ENCODE measurements around the gene UBXN1.
"Not testable (repeated sequence)": the region's sequence is repeated elsewhere in the genome, so short reads cannot be mapped to it uniquely, and the experiment has no call there.

UBXN1 gene

DNA sequence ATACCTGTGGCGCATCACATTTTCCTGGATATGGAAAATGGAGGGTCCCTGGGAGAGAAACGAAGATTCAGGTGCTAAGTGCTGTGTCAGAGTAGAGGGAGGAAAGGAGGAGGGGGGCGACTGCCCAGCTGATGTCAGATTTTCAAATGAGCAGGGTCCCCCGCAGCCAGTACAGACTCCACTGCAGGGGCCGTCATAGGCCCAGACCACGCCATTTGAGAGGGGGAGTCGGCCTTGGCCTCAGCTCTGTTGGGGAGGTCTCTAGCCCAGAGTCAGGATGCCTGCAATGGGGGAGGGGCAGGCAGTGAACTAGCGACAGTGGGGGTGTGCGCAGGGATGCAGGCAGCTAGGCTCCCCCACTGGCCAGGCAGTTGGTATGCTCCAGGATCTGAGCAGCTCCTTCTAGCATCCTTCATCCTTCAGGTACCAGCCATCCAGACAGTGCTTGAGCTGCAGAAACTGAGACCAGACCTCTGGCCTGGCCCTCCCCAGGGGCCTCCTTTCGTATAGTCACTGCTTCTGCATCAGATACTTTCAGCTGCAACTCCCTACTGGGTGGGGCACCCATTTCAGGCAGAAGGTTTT, 28.5 kb upstream of the UBXN1 start, which contains the start of the genes BSCL2 and GNG3:
BSCL2 (minus strand) TSS at position 148 of the 585 bp plus-strand sequence. CDS start 229 bp downstream, outside the sequence.
GNG3 (plus strand) TSS at position 400 of the 585 bp plus-strand sequence. CDS start 620 bp downstream, outside the sequence.
- no peak for FAIRE-seq

DNA sequence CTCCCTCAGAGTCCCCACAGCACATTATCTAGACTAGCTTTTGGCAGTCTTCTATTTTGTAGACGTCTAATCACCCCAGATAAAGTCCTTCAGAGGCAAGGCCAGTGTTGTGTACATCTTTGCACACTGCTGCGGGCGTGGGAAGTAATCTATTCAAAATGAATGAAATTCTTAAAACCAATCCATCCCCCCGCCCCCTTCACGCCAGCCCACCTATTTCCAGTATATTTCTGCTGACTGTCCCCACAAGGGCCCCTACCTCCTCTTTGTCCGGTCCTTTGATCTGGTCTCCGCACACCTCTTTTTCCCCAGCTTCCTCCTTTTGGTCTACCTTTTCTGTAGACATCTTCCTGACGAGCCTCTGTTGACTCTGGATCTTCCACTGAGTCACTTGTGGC, 28.0 kb upstream of the UBXN1 start:
- FAIRE-seq: no peak

DNA sequence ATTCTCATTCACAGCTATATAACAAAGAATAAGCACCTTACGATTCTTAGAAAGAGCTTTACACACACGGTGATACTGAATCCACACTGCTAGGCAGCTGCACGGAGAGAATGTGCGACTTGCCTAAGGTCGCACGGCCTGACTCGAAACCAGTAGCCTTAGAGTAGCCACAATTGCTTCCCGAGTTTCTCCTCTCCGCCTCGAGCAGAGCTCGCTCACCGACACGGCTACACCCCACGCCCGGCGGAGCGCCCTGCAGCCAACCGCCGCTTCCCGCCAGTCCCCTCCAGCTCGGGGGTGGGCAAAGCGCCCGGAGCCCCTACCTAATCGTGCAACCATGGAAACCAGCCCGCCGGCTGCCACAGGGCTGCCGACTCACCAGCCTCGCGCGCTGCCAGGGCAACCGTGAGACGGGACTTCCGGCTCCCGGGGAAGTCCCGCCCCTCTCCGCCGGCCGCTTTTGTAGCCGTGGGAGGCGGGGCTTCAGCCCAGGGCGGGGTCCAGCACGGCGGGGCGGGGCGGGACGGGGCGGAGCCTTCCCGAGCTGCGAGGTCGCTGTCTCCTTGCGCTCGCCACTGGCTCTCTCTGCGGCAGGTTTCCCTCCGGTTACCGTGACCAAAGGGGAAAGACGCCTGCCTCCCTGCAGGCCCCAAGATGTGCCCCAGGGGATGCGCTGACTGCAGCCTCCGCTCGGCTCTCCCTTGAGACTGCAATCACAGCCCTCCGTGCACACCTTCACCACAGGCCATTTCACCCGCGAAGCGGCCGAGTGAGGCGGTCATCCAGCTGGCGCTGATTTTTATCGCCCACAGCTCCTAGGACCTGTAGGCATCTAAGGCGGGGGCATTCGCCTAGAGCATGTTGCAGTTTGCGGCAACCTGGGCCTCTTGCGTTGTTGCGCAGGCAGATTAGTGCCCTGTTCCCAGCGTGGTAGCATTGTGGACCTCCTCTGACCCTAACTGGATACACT, 27.3 kb upstream of the UBXN1 start:
- no peak for FAIRE-seq

DNA sequence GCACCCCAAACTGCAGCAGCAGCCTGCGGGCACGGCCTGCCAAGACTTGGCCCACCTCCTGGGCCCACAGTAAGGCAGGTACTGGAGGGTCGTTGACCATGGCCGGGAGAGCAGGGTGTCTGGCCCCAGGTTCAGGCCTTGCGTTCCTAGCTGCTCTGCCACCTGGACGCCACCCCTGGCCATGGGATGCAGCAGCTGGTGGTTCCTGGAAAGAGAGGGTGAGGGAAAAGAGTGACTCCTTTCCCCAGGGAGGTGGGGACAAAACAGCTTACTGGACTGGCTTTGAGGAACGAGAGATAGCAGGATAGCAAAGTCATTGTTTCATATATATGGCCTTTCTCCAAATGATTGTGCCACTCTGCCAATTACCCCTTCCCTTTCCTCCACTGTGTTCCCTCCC, 26.5 kb upstream of the UBXN1 start:
- FAIRE-seq: no peak

DNA sequence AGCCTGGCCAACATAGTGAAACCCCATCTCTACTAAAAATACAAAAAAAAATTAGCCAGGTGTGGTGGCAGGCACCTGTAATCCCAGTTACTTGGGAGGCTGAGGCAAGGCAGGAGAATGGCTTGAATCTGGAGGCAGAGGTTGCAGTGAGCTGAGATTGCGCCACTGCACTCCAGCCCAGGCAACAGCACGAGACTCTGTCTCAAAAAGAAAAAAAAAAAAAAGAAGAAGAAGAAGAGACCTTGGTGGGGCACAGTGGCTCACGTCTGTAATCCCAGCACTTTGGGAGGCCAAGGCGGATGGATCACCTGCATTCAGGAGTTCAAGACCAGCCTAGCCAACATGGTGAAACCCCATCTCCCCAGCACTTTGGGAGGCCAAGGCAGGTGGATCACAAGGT, 25.0 kb upstream of the UBXN1 start:
- not testable (repeated sequence) for FAIRE-seq

DNA sequence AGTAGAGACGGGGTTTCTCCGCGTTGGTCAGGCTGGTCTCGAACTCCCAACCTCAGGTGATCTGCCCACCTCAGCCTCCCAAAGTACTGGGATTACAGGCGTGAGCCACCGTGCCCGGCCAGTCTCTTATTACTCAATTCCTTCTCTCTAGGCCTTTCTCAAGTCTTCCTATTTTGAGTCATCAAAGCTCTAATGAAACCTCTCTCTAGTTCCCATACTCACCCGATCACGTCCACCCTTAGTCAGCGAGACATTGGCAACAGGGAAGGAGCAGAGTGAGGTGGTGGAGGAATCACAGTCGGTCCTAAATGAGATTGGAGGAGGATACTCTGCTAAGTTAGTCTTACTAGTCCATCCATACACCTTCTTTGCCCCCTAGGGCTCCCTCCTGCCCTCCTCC, 23.4 kb upstream of the UBXN1 start:
- FAIRE-seq: no peak

DNA sequence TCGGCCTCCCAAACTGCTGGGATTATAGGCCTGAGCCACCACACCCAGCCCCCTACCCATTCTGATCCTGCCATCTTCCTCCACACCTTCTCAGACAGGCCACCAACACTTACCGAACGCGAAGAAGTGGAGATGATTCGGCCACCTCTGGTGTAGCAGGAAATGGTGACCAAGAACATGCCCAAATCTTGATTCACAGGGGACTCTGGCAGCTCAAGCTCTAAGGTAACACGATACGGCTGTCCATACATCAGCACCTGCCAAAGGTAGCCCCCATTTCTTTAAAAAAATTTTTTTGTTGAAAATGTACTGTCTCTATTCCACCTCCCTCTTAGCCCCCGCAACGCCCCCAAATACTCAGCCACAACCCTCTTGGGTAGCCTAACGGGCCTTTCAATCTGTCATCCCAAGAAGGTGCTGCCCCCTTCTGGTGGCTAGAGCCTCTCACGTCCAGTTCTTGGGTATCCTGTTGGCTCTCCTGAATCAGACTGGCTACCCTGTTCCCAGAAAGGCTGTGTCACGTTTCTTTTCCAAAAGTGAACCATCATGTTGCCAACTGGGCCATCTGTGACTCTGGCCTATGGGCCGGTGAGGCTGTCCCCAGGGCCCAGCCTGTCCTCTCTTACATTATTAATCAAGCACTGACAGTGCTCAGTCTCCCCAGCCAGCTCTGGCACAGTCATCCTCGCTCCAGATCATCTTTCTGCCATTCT, 15.7 kb upstream of the UBXN1 start:
- no peak for FAIRE-seq

DNA sequence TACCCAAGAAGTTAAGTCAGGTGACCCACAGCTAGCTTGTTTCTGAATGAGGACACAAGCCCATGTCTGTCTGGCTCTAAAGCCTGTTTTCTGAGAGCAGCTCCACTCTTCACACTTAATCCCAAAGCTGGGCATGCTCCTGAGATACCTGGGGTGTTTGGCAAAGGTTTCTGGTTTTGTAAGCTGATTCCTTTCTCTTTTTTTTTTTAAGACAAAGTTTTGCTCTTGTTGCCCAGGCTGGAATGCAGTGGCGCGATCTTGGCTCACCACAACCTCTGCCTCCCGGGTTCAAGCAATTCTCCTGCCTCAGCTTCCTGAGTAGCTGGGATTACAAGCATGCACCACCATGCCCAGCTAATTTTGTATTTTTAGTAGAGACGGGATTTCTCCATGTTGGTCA, 14.8 kb upstream of the UBXN1 start:
- FAIRE-seq: not testable (repeated sequence)

DNA sequence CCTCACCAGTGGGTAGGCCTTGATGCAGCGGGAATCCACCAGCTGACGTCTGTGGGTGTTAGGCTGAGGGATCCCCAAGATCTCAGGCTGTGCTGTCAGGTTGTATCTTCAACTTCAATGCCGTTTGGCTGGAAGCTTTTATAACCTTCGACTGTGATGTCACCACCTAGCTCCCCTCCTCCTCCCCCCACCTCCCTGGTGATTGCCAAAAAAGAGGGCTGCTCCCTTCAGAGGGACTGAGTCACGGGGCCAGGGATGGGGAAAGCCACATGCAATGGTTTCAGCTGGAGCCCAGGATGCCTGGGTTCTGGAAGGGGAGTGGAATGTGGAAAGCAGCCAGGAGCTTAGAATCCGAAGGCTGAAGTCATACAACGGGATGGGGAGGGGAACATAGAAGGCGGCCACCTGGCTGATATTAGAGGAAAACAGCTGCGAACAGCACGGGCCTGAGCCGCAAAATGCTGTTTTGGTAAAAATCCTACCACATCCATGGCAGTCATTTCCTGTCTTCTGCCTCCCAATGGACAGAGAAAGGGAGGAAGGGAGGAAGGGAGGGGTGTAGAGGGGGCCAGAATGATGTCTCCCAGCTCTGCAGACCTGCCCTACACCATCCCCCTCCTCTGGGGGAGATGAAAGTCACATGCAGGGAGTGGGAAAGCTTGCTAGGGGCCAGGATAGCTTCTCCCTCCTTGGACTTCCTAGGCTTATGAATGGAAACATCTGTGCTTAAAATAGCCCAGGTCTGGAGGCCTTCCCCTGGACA, 10.7 kb upstream of the UBXN1 start, which contains the start of gene LRRN4CL:
LRRN4CL (minus strand) TSS at position 110 of the 763 bp plus-strand sequence. CDS start 1,022 bp downstream, outside the sequence.
- FAIRE-seq: no peak

DNA sequence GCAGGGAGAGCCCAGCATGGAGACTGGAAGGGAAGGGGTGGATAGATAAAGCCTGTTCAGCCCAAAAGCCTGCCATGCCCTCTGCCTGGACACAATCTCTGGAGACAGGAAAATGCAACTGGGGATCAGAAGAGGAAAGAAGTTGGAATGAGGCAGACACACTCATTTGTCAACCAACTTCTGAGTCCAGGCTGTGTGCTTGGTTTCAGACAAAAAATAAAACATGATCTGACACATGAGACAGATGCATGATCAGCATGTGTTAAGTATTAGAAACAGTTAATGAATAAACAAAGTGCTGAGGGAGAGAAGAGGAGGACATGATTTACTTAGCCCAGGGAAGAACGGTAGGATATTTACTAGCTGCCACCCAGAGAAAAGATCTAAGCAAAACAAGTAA, 9.6 kb upstream of the UBXN1 start:
- FAIRE-seq: no peak

DNA sequence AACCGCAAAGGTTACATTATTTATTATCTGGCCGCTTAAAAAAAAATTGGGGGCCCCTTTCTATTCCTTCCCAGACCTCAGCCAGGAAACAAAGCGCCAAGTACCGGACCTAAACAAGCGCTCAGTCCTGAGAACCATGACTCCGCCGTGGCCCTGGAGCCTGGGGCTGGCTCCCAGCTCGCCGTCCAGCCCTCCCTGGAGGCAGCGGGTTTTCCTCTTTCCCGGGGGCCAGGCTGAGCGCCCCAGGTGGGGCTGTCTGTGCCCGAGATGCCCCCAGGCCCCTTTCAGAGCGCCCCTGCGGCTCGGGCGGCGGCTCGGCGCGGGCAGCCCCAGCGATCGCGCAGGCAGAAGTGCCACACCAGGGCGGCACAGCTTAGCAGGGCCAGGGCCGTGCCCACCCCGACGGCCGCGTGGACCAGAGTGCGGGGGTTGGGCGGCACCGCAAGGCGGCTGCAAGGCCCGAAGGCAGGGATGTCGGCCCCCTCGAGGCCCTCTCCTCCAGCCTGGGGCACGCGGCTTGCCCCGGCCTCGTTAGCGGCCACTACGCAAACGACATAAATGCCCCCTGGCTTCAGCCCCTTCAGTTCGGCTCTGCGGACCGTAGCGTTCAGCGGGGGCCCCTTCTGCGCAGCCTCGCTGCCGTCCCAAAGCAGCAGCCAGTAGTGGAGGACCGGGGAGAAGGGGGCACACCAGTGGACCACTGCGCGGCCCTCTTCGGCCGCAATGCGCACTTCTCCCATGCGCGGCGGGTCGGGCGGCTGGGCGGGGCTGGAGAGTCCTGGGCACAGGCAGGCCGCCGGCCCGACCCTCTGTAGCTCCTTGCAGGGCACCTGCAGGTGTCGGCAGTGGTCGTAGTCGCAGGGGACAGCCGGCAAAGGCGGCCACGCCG, 8.9 kb upstream of the UBXN1 start:
- FAIRE-seq: no peak

DNA sequence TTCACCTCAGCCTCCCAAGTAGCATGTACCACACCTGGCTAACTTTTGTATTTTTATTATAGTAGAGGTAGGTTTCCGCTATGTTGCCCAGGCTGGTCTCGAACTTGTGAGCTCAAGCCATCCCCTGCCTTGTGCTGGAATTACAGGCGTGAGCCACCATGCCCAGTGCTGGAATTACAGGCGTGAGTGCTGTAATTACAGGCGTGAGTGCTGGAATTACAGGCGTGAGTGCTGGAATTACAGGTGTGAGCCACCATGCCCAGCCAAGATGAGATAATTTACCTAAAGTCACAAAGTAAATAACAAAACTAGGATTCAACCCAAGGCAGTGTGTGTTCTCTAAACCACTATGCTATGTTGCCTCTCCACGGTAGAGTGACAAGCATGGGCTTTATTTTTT, 3.6 kb upstream of the UBXN1 start:
- no peak for FAIRE-seq

DNA sequence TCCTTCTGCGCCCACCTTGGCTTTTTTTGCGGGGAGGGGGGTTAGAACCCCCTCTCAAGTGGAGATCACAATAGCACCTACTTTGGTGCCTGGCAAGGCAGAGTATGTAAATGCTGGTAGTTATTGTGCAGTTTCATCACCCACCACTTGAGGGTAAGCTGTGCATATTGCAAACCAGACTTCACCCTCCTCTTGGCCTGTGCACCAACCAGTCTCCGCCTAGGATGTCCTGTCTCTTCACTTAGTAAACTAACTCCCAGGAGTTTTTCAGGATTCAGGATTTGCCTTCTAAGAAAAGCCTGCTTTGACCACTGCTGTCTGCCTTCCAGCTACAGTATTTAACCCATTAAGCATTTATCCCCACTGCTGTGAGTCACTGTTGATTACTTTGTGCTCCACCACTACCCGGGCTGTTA, 2.0 kb upstream of the UBXN1 start:
- FAIRE-seq: no peak

DNA sequence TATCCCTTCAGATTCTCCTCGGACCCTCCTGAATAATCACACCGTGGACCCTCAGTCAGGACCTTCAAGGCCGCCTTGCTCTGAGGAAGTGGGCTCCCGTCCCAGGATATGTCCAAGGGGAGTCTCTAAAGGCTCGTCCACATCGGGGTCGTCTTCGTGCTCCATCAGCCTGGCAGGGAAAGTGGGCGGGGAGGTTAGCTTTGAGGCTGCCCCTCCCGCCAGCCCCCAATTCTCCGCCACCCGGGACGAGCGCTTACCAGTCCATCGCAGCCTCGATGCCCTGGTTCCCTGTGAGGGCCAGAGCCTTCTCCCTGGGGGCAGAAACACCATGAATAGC, 472 bp downstream of the UBXN1 start:
- no peak for FAIRE-seq

DNA sequence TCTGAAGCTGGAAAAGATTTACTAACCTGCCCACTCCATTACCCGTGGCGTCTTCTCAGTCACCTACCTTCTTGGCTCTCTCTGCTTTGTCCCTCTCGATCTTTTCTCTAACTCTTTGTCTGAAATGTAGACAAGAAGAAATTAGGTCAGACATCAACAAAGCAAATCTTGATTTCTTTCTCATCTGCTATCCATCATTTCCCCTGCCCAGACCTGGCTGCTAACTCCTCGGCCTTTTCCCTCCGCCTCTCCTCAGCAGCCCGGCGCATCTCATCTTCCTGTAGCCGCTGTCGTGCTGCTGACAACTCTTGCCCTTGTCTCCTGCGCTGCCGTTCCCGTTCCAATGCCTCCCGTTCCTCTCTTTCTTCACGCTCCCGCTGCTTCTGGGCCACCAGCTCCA, 1.2 kb downstream of the UBXN1 start:
- FAIRE-seq: no peak

DNA sequence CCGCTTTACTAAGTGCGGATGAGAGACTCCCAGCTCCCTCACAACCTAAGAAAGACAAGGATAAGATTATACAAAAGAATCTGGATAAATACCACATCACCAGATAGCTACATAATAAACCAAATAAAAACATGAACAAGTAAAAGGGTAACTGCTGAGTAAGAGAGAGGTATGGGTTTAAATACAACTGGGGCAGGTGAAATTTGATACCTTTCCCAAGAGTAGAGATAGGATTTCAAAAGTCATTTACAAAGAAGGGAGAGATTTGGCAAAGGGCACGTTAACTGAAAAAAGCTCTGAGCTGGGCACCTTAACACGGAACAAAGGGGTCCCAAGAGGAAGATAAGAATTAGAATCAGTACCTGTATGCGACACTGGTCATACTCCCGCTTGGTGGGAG, 1.7 kb downstream of the UBXN1 start:
- FAIRE-seq: no peak

DNA sequence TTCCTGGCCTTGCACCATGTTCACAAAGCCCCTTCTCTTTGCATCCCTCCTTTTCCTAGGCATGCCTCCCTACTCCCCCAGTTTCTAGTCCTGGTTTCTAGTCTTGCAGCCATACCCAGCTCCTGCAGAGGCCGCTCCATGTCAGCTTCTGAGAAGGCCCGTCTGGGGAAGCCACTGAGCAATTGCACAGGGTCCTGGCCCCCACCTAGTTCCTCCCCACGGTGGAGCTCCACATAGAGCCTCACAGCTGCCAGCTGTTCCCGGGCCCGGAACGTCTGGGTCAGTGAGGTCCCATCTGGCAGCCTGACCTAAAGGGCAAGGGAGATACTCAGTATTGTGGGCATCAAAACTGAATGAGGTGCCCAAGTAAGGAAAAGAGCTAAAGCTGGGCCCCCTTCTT, 2.2 kb downstream of the UBXN1 start:
- FAIRE-seq: no peak

DNA sequence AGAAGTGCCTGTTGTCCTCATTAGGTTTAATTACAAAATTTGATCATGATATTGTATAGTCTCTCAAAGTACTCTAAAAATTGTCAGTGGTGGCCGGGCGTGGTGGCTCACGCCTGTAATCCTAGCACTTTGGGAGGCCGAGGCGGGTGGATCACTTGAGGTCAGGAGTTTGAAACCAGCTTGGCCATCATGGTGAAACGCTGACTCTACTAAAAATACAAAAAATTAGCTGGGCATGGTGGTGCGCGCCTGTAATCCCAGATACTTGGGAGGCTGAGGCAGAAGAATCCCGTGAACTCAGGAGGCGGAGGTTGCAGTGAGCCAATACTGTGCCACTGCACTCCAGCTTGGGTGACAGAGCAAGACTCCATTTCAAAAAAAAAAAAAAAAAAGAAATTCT, 3.5 kb downstream of the UBXN1 start:
- not testable (repeated sequence) for FAIRE-seq

DNA sequence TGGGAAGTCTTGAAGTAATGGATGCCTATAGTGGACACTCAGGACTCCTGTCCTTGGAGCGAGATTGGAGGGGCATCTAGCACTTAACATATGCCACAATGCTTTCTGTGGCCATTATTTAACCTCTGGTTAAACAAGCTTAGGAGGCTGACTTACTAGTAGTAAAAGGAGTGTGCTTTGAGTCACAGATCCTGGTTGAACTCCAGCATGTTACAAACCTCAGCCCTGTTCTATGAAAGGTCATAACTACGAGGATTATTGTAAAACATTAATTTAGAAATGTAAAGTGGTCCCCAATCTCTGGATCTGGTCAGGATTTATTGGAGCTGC, 5.7 kb downstream of the UBXN1 start:
- FAIRE-seq: no peak

DNA sequence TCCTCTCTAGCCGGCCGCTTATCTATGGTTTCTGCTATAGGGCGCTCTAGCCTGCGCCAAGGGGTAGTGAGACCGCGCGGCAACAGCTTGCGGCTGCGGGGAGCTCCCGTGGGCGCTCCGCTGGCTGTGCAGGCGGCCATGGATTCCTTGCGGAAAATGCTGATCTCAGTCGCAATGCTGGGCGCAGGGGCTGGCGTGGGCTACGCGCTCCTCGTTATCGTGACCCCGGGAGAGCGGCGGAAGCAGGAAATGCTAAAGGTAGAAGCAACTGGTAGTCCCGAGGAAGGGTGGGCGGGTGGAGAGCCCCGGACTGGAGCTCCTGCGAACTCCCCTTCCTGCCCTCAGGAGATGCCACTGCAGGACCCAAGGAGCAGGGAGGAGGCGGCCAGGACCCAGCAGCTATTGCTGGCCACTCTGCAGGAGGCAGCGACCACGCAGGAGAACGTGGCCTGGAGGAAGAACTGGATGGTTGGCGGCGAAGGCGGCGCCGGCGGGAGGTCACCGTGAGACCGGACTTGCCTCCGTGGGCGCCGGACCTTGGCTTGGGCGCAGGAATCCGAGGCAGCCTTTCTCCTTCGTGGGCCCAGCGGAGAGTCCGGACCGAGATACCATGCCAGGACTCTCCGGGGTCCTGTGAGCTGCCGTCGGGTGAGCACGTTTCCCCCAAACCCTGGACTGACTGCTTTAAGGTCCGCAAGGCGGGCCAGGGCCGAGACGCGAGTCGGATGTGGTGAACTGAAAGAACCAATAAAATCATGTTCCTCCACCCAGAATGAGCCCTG, 7.1 kb downstream of the UBXN1 start, which contains the start of the genes LBHD1 and UQCC3:
LBHD1 (minus strand) TSS at position 660 of the 782 bp plus-strand sequence. CDS start 2,236 bp downstream, outside the sequence.
UQCC3 (plus strand) TSS at position 66 of the 782 bp plus-strand sequence; CDS start at position 139, 73 bp downstream.
- FAIRE-seq: no peak

DNA sequence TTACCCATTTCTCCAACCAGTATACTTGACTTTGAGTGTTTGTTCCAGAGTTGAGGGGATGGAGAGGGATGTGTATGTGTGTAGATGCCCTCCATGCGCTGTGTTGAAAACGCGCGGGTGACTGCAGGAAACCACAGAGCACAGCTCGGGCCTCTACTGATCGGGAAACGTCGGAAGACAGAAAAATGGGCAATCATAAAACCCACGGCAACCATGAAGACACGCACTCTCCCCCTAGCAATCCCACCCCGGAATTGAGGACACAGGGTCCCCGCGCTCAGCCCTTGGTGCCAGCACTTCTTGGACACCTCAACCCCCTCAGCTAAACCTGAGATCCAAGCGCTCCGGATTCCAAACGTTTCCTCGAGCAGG, 7.7 kb downstream of the UBXN1 start:
- no peak for FAIRE-seq
